ENCODE measurements around the gene CCDC134.

DNA sequence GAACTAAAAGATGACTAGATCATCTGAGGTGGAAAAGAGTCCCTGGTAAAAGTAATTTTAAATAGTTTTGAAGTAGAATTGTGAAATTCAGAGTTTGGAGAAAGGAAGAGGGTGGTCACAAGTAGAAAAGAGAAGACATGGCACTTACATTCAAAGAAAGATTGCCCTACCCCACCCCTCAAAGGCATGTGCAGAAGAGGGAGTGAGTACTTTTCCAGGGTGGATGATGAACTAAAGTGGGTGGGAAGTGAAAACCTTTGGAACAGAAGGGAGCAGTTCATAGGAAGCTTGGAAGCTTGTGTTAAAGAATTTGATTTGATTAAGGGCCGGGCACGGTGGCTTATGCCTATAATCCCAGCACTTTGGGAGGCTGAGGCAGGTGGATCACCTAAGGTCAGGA, 56.0 kb downstream of the CCDC134 start:
- no peak for TF ChIP-seq EZH2 (IDR thresholded peaks at IDR 0.05; ENCODE audit: borderline replicate concordance, low read length)
- TF ChIP-seq, protein P1, sequence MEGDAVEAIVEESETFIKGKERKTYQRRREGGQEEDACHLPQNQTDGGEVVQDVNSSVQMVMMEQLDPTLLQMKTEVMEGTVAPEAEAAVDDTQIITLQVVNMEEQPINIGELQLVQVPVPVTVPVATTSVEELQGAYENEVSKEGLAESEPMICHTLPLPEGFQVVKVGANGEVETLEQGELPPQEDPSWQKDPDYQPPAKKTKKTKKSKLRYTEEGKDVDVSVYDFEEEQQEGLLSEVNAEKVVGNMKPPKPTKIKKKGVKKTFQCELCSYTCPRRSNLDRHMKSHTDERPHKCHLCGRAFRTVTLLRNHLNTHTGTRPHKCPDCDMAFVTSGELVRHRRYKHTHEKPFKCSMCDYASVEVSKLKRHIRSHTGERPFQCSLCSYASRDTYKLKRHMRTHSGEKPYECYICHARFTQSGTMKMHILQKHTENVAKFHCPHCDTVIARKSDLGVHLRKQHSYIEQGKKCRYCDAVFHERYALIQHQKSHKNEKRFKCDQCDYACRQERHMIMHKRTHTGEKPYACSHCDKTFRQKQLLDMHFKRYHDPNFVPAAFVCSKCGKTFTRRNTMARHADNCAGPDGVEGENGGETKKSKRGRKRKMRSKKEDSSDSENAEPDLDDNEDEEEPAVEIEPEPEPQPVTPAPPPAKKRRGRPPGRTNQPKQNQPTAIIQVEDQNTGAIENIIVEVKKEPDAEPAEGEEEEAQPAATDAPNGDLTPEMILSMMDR (IDR thresholded peaks at IDR 0.05; ENCODE audit: low read length) = no peak
